BJ (cell line): ENCODE results near the gene RCAN1. TPM values are rescaled to one million over a fixed set of nuclear protein-coding genes. Genes with fewer than 3 reads are reported as not detected.

Experiments
- CTCF ChIA-PET: fragments of 350-600 bp; formaldehyde crosslinking; extraction: SDS; loops from one replicate; lab custom pipeline; 2021; ENCODE audit warnings: antibody characterized with exemption, inconsistent platforms; lab: Yijun Ruan, JAX
- POLR2A ChIA-PET: fragments of 300-600 bp; sonication (Branson Sonifier 250); formaldehyde crosslinking; extraction: SDS; loops from one replicate; lab custom pipeline; 2021; ENCODE audit warnings: antibody characterized with exemption; lab: Charles Lee
- DNase-seq: peaks from one replicate; pipeline ENCODE4 v3.0.0-alpha.2; 2011; ENCODE audit warnings: low read depth
- H3K27me3 ChIP-seq: 2 replicates; pipeline ENCODE4 v1.6.0; 2011; ENCODE audit warnings: low read length; ENCODE audit not compliant: control insufficient read depth, insufficient read depth
- H3K36me3 ChIP-seq: 2 replicates; pipeline ENCODE4 v1.5.1; 2011; ENCODE audit warnings: low read length; ENCODE audit not compliant: control insufficient read depth, insufficient read depth
- H3K4me3 ChIP-seq: 2 replicates; pipeline ENCODE4 v1.5.1; 2011; ENCODE audit warnings: low read depth, mild to moderate bottlenecking, control low read depth, low read length
- polyA plus RNA-seq: library from polyadenylated mRNA; depleted of rRNA; stranded (reverse); fragments of >200 nt; gene quantifications from 2 replicates; pipeline ENCODE4 v1.2.3, GENCODE V29; 2011
- TF ChIP-seq, protein P1 (sequence below): IDR thresholded peaks from 2 replicates; pipeline ENCODE4 v1.5.1; 2011; ENCODE audit warnings: low read depth, mild to moderate bottlenecking, control low read depth, inconsistent platforms, low read length, moderate library complexity; ENCODE audit not compliant: insufficient read depth

Gene RCAN1
- polyA plus RNA-seq, 1 experiment, result 56.2 TPM

DNA sequence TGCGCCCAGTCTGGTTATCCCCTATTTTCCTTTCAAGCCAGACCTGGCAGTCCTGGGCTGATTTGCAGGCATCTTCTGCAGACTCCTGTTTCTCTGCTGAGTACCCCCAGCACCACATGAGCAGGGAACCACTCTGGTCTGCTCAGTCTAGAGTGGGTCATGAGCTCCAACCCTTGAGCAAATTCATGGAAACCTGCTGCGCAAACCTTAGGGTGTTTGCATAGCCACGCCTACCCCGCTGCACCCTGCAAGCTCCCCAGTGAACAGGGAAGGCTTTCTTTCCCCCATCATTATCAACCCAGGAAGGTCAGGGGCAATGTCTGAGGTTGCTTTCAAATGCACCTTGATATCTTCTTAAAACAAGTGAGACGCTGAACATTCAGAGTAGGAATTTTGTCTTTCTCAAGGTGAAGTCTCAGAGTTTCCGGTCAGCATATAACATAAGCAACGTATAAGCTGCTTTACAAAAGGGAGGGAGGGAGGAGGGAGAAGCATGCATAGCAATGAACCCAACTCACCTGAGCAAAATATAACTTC, 91.8 kb downstream of the RCAN1 start:
- DNase-seq, result no peak
- H3K27me3 ChIP-seq, result no peaks in the 10 kb centered on the region
- ChIA-PET POLR2A (no interaction called here), CTCF (interaction anchor here (0.7 to 5.2 kb wide), 9 partner anchors 13 to 1505 kb away, joined by 3 to 24 read pairs (median 4); partner anchors contain the start of gene RCAN1)
- H3K4me3 ChIP-seq, result no peak overlapping the region
- H3K36me3 ChIP-seq, result peaks cover 33% of the 10 kb centered on the region
- TF ChIP-seq, protein P1, sequence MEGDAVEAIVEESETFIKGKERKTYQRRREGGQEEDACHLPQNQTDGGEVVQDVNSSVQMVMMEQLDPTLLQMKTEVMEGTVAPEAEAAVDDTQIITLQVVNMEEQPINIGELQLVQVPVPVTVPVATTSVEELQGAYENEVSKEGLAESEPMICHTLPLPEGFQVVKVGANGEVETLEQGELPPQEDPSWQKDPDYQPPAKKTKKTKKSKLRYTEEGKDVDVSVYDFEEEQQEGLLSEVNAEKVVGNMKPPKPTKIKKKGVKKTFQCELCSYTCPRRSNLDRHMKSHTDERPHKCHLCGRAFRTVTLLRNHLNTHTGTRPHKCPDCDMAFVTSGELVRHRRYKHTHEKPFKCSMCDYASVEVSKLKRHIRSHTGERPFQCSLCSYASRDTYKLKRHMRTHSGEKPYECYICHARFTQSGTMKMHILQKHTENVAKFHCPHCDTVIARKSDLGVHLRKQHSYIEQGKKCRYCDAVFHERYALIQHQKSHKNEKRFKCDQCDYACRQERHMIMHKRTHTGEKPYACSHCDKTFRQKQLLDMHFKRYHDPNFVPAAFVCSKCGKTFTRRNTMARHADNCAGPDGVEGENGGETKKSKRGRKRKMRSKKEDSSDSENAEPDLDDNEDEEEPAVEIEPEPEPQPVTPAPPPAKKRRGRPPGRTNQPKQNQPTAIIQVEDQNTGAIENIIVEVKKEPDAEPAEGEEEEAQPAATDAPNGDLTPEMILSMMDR, result no peak

DNA sequence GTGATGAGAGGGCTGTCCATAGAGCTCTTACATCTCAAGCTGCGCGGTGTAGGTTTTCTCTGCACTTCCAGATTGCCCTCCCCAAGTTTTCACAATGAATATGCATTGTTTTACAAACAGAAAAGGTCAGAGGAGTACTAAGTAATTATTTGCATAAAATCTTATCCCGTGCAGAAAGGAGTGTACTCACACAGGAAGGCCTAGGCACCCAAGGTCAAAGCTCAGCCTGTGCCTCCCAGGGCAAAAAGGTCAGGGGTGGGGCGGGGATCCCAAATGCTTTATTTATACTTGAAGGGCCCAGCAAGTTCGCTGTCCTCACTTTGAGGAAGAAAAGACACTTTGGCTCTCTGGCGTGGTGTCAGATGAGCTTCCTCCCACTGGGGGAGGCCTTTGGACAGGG, 92.6 kb downstream of the RCAN1 start:
- DNase-seq, result no peak
- ChIA-PET POLR2A (no interaction called here), CTCF (interaction anchor here (0.8 to 5.2 kb wide), 8 partner anchors 9 to 93 kb away, joined by 3 to 24 read pairs (median 3); partner anchors contain the start of gene RCAN1)
- Histone ChIP-seq H3K27me3 (no peaks in the 10 kb centered on the region), H3K36me3 (peaks cover 38% of the 10 kb centered on the region), H3K4me3 (no peak overlapping the region)
- TF ChIP-seq, protein P1, result no peak

DNA sequence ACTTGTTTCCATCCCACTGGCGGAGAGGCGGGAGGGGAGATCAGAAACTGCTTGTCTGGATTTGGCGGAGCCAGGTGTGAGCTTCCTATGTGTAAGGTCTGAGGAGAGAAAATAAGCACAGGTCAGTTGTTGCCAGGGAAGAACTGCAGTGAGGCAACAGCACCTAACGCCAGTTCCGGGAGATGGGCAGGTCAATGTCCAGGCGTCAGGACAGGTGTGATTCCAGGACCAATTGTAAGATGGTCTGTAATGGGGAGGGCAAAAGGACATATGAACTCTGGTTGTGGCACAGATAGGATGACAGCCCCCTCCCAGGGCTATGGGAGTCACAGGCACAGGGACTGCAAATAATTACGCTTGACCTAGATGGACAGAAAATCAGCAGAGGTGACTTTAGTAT, 93.4 kb downstream of the RCAN1 start:
- no peaks in the 10 kb centered on the region for H3K27me3 ChIP-seq
- ChIA-PET POLR2A (no interaction called here), CTCF (interaction anchor here (1.1 to 5.2 kb wide), 4 partner anchors 9 to 81 kb away, joined by 3 to 24 read pairs (median 21); no protein-coding TSS in a partner anchor)
- H3K4me3 ChIP-seq, result no peak overlapping the region
- peaks cover 38% of the 10 kb centered on the region for H3K36me3 ChIP-seq
- no peak for DNase-seq
- TF ChIP-seq, protein P1, result no peak

DNA sequence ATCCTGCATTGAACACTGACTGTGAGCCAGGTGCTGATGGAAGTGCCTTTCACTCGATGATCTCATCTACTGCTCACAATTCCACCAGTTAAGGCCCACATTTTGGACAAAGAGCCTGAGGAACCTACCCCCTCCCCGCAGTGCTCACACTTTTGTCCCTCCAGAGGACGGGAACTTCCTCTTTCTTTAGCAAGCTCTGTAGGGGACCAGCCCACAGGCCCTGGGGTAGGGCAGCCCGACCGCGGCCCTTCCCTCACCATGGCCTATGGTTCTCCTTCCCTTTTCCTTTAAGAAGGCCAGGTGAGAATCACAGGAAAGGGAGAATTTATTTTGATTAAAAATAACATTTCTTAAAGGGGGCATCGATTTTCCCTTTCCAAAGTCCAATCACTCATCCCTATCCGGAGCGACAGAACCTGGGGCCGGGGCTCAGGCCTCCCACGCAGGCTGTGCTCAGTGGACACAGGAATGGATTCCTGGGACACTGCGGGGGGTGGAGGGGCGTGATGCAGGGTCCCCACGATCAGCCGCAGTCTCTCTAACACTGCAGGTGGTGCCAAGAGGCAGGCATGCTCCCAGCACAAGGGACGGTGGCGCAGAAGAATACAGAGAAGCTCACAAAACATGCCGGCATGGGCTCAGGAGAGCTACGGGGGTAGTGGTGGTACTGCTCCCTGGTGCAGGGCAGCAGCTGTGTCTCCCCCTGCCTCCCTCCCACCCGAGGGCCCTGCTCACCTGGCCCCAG, 94.0 kb downstream of the RCAN1 start:
- Histone ChIP-seq H3K4me3 (no peak overlapping the region), H3K27me3 (no peaks in the 10 kb centered on the region), H3K36me3 (peaks cover 38% of the 10 kb centered on the region)
- CTCF ChIA-PET, result interaction anchor here (2.7 to 5.2 kb wide), 3 partner anchors 10 to 82 kb away, joined by 18 to 24 read pairs (median 24); no protein-coding TSS in a partner anchor
- TF ChIP-seq, protein P1, result no peak
- DNase-seq, result no peak
- POLR2A ChIA-PET, result no interaction called here

DNA sequence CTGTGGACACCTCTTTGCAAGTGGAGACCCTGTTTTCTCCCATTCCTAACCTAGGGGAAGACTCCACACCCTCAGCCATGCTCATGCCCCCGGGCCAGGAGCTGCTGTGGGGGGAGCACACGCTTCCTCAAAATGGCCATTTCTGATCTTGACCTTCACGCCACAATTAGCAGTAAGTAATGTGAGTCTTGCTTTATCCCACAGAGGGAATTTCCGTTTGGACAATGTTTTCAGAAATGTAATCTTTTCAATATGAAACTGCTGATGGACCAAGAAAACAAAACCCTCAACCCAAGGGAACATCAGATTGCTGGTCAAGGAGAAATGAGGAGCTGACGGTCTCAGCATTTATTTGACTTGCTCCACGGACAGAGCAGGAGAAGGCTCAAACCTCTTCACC, 94.6 kb downstream of the RCAN1 start:
- POLR2A ChIA-PET, result no interaction called here
- peaks cover 38% of the 10 kb centered on the region for H3K36me3 ChIP-seq

More for the DNA sequence above, 94.6 kb downstream of the RCAN1 start:
- TF ChIP-seq, protein P1, result no peak
- H3K4me3 ChIP-seq, result no peak overlapping the region
- H3K27me3 ChIP-seq, result no peaks in the 10 kb centered on the region
- CTCF ChIA-PET, result interaction anchor here (3.9 to 5.2 kb wide), 3 partner anchors 12 to 83 kb away, joined by 13 to 24 read pairs (median 24); no protein-coding TSS in a partner anchor
- DNase-seq, result no peak
